Prostate gland (tissue), 2 donors: ENCODE measurements around the gene MMS22L.

Source experiments
- CTCF ChIP-seq, 4 experiments: fragments of 200-600 bp in 2 of 4; fragments of 450-650 bp in 2 of 4; sonication (generic) in 2 of 4; IDR thresholded peaks; 1 replicate in 3 of 4; 2 replicates in 1 of 4; pipeline ENCODE4 v1.5.1; 2016 to 2019; ENCODE audit warnings: antibody characterized with exemption in 4 of 4, mild to moderate bottlenecking in 2 of 4, moderate library complexity in 2 of 4
- POLR2AphosphoS5 ChIP-seq: sonication (generic); formaldehyde crosslinking; IDR thresholded peaks from one replicate; pipeline ENCODE4 v1.6.1; 2017; ENCODE audit warnings: antibody characterized with exemption

GRCh38 chr6:97322226-97322625 lies 39.2 kb upstream of the MMS22L start:
- TF ChIP-seq CTCF (IDR thresholded peaks at IDR 0.05), result no peak
- no peak for TF ChIP-seq POLR2AphosphoS5
